CD4-positive, alpha-beta T cell treated with Interleukin-21 for 1 hour (primary cell): Measurements from ENCODE around the gene FAM117B.

Experiments used
- DNase-seq: peaks from one replicate; pipeline ENCODE4 v3.0.0-alpha.2; 2020

FAM117B gene

GRCh38 chr2:202634556-202635427 is at the start of gene FAM117B:
Gene FAM117B, plus strand, starts transcription at chr2:202634969. Its CDS starts 219 bp downstream, at chr2:202635188.
- DNase-seq: peak; percentile 98

- peak; percentile 79 for DNase-seq
Observed at GRCh38 chr2:202588647-202589581, 45.9 kb upstream of the FAM117B start.

- no peak for DNase-seq
Observed at GRCh38 chr2:202589582-202589949, 45.2 kb upstream of the FAM117B start.

GRCh38 chr2:202592566-202592965 is 42.2 kb upstream of the FAM117B start:
- DNase-seq: no peak

- DNase-seq: no peak
Observed at GRCh38 chr2:202599105-202599504, 35.7 kb upstream of the FAM117B start.

GRCh38 chr2:202599911-202600310 is 34.9 kb upstream of the FAM117B start:
- no peak for DNase-seq

- DNase-seq: no peak
Observed at GRCh38 chr2:202604699-202605098, 30.1 kb upstream of the FAM117B start.

- DNase-seq: no peak
Observed at GRCh38 chr2:202605174-202605573, 29.6 kb upstream of the FAM117B start.

- no peak for DNase-seq
Observed at GRCh38 chr2:202608142-202608852, 26.5 kb upstream of the FAM117B start.

GRCh38 chr2:202609381-202610145 is 25.2 kb upstream of the FAM117B start:
- no peak for DNase-seq

- DNase-seq: no peak
Observed at GRCh38 chr2:202610380-202610779, 24.4 kb upstream of the FAM117B start.

- no peak for DNase-seq
Observed at GRCh38 chr2:202612145-202612544, 22.6 kb upstream of the FAM117B start.

GRCh38 chr2:202613479-202613878 is 21.3 kb upstream of the FAM117B start:
- DNase-seq: no peak

GRCh38 chr2:202624133-202624532 is 10.6 kb upstream of the FAM117B start:
- no peak for DNase-seq

- no peak for DNase-seq
Observed at GRCh38 chr2:202627042-202627441, 7.7 kb upstream of the FAM117B start.

- DNase-seq: no peak
Observed at GRCh38 chr2:202628646-202629198, 6.0 kb upstream of the FAM117B start.

GRCh38 chr2:202632682-202633290 is 2.0 kb upstream of the FAM117B start:
- DNase-seq: no peak

- DNase-seq: no peak
Observed at GRCh38 chr2:202633470-202633869, 1.3 kb upstream of the FAM117B start.

GRCh38 chr2:202635428-202636212 is 851 bp downstream of the FAM117B start:
- DNase-seq: peak; percentile 85

GRCh38 chr2:202636213-202636513 is 1.4 kb downstream of the FAM117B start:
- DNase-seq: no peak

GRCh38 chr2:202638721-202639120 is 4.0 kb downstream of the FAM117B start:
- no peak for DNase-seq
